CMK (cell line): ENCODE data around the gene REELD1.
A peak's percentile ranks its signal among the peaks of the same experiment; 100 is the strongest.

Experiments used
- DNase-seq: peaks from one replicate; pipeline ENCODE4 v3.0.0-alpha.2; 2010; ENCODE audit warnings: low read depth

Gene REELD1

DNA sequence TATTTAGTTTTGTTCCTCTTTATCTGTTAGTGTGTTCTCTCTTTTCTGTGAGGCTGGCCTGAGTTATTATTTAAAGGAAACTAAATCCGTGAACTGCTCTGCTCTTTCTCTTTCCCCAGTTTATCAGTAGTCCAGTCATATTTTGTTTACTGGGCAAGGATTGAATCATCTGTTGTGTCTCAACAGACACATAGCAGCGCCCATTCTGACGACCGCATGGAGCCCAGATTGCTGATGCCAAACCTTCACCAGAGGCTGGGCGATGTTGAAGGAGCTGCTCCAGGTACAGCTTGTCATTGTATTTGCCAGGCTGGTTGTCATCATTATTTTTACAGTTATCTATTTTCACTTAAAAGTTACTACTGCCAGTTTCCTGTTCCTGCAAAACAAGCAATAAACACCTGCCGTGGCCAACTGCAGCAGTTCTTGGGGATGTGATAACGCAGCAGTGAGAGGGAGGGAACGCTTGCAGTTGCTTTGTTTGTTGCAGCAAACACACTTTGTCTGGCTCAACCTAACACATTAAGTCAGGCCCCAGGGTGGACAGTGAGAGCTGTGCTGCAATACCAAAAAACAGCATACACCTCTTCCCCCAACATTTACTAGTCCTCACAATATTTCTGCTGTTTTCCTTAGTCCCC is 10.1 kb downstream of the REELD1 start:
- DNase-seq, result no peak

GRCh38 chr4:146229406-146229805 is 15.1 kb downstream of the REELD1 start:
- DNase-seq, result no peak

- no peak for DNase-seq
Observed at GRCh38 chr4:146232131-146232722, 17.9 kb downstream of the REELD1 start.

DNA sequence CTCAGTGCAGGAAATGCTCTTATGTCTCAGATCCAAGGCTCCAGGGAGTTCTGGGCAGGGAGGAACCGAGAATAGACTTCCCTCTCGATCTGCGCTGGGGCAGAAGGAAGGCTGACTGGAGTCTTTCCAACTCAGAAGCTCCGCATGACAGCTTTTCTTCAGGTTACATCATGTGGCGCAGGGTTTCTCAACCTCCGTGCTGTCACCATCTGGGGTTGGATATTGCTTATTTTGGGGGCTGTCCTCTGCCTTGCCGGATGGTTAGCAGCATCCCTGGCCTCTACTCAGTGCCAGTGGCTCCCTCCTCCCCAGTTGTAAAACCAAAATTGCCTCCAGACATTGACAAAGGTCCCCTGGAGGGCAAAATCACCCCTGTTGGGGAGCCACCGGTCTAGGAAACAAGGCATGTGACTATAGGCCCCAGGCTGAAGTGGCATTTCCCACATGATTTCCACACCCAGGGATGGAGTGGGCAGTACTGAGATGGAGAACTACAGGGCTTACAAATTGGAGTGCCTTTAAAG is 21.4 kb downstream of the REELD1 start:
- no peak for DNase-seq

GRCh38 chr4:146236216-146236615 is 21.9 kb downstream of the REELD1 start:
- no peak for DNase-seq

DNA sequence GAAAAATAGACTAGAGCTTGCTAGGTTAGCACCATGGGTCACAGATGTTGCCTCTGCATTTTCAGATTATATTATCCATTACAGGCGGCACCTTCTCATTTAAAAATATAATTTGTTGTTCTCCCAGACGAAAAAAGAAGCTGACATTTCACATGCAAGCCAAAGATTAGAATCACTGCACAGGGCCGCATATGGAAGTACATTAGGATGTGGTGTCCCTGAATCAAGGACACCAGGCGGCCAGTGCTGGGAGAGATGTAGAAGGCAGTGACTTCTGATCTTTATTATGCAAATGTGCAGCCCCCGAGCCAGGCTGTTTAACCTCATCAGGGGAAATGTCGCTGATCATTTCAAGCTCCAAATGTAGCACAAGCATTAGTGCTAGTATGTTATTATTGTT is 22.8 kb downstream of the REELD1 start:
- no peak for DNase-seq

GRCh38 chr4:146238107-146238506 is 23.8 kb downstream of the REELD1 start:
- DNase-seq, result no peak

GRCh38 chr4:146243141-146243882 is 29.0 kb downstream of the REELD1 start:
- peak; percentile 20 for DNase-seq

- no peak for DNase-seq
Observed at GRCh38 chr4:146243883-146244277, 29.5 kb downstream of the REELD1 start.

DNA sequence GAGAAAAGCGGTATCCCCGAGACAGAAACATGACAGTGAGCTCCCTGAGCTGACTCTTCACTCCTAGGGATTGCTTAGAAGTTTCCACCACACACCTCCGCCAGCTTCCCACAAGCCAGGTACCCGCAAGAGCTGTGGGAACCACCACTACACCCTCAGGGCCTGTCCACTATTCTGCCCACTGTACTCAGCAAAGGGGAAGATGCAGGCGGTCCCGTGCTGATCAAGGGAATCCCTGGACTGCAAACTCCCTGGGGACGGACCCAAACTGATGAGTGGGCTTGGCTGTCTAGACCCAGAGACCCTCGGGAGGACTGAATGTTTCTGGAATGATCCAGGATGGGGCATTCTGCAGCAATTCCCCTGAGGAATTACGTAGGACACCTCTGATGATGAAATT is 30.2 kb downstream of the REELD1 start:
- DNase-seq, result no peak

DNA sequence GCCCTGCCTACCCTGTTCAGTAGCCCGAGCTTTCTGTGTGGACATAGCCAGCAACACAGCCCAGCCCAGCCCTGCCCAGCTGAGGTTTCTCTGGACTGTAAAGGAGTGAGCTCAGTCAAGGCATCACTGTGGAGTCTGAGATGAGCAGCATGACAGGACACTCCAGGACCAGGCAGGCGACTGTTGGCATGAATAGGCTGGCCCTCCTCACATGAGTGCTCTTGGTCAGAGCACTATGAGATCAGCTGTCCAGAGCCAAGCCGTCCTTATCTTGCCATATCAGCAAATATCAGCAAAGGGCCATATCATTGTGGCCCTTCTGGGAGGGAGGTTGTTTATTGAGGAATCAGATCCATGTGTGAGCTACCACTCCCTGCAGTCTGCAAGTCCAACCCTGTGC is 30.9 kb downstream of the REELD1 start:
- DNase-seq, result no peak

DNA sequence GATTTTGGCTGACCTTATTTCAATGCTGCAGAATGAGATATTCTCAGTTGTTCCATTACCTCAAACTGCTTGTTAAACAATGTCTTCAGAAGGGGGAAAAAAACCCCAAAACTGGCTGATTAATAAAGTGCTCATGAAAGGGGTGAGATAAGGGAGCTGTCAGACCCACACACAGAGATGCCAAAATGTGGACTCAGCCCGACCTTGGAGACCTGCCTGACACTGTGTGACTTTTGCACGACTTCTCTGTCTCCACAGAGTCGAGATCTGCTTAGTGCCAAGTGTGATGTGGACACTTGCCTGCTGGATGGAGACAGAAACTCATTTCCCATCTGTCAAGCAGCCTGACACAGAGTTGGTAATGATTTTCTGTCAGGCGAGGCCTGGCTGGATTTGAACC is 31.5 kb downstream of the REELD1 start:
- DNase-seq, result no peak

GRCh38 chr4:146246381-146246780 is 32.0 kb downstream of the REELD1 start:
- DNase-seq, result no peak

GRCh38 chr4:146247356-146247755 is 33.0 kb downstream of the REELD1 start:
- DNase-seq, result no peak

- no peak for DNase-seq
Observed at GRCh38 chr4:146252969-146253611, 38.8 kb downstream of the REELD1 start.

- no peak for DNase-seq
Observed at GRCh38 chr4:146255463-146255862, 41.1 kb downstream of the REELD1 start.

GRCh38 chr4:146255874-146256273 is 41.5 kb downstream of the REELD1 start:
- DNase-seq, result no peak

- DNase-seq, result no peak
Observed at GRCh38 chr4:146256328-146256727, 42.0 kb downstream of the REELD1 start.

- DNase-seq, result no peak
Observed at GRCh38 chr4:146257511-146257910, 43.2 kb downstream of the REELD1 start.

DNA sequence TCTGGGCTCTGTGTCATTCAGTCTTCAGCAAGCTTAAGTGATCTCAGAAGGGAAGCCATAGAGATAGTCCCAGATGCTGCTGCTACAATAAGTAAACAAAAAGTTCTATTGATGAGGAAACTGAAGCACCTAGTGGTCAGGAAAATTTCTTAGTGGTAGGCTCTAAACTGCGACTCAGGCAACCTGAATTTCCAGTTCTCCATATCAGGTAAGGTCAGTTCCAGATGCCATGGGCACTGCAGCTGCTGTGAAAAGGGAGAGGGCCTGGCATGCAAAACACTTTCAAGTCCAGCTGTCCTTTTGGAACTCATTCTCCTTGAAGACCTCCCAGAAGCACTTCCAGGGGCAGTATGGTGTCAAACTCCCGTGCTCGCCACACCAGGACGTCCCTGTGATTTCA is 46.2 kb downstream of the REELD1 start:
- DNase-seq, result no peak

DNA sequence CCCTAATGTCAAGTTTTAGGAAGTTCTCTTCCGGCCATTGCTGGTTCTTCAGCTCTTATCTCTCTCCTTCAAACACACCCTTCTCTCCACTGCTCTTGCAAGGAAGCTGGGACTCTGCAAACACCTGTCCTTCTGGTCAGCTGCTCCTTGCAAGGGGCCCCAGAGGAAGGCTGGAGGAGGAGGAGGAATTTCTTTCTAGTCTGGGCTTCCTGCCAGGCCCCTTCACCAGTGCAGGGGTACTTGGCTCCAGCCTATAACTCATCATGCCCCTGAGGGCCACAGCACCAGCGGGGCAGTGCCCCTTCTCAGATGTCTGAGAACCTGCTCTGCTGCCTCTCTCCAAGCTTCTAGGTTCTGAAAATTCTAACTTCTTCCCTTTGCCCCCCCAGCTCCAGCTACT is 46.7 kb downstream of the REELD1 start:
- no peak for DNase-seq

DNA sequence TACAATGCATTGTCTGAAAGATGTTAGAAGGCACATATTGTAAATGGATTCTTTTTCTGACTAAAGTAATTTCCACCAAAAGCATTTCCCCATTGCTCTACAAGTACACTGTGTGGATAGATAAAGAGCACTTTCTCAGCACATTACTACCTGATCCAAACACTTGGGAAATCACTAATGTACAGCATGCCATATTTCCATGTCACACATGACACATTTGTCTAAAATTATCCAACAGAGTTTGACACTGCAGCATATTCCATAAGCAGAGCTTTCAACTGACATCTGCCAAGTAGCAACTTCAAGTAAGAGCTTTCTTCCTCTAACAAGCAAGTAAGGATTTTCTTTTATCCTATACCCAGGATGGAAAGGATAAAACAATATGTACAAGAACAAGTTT is 49.5 kb downstream of the REELD1 start:
- DNase-seq, result no peak
